ENCODE measurements around the gene LTB4R2.

The LTB4R2 gene

GRCh38 chr14:24293525-24293924, 16.4 kb upstream of the LTB4R2 start:
- Histone ChIP-seq H3K27ac (ENCODE audit: extremely low read depth, low read depth, low read length) (no peak overlapping the region), H3K4me1 (ENCODE audit: control insufficient read depth, insufficient read depth, low read length) (peaks cover 3% of the 10 kb centered on the region; the same call in 1 of the 2 replicates), H3K4me3 (ENCODE audit: low read depth, low read length) (no peak overlapping the region), H3K9me3 (ENCODE audit: control insufficient read depth, insufficient read depth, low read depth, low read length) (no peaks in the 10 kb centered on the region), H3K36me3 (ENCODE audit: control insufficient read depth in 2 of 2, insufficient read depth in 1 of 2, low read length in 2 of 2) (peaks cover 10 to 61% of the 10 kb centered on the region in 2 experiments)
- POLR2A ChIA-PET: interaction anchor here (2.0 kb wide), 1 partner anchor 51 kb away, joined by 8 read pairs; the partner anchor contains the start of gene TINF2
- peak; percentile 64; the same call in 1 of the 2 replicates for TF ChIP-seq ZNF121 (tag by site-specific recombination; IDR thresholded peaks at IDR 0.05)
- TF ChIP-seq ZNF48 (tag by site-specific recombination; IDR thresholded peaks at IDR 0.05): no peak
- TF ChIP-seq ZNF335 (tag by site-specific recombination; conservative IDR thresholded peaks at IDR 0.05): no peak
- no peak for TF ChIP-seq ZNF391 (tag by site-specific recombination; IDR thresholded peaks at IDR 0.05; ENCODE audit: borderline replicate concordance, low read depth)
- no peak for TF ChIP-seq ATF2 (tag by site-specific recombination; IDR thresholded peaks at IDR 0.05; ENCODE audit: low read depth)
- CTCF ChIA-PET: interaction anchor here (1.0 to 1.3 kb wide), 3 partner anchors 20 to 51 kb away, joined by 5 to 6 read pairs (median 6); partner anchors contain the start of gene TINF2

- H3K4me1 ChIP-seq (ENCODE audit: control insufficient read depth, insufficient read depth, low read length): peaks cover 12% of the 10 kb centered on the region
- POLR2A ChIA-PET: interaction anchor here (1.5 to 5.4 kb wide), 3 partner anchors 25 to 82 kb away, joined by 5 to 62 read pairs (median 10); partner anchors contain the start of genes RABGGTA and TINF2
- H3K27ac ChIP-seq (ENCODE audit: extremely low read depth, low read depth, low read length): no peak overlapping the region
- no peak overlapping the region for H3K4me3 ChIP-seq (ENCODE audit: low read depth, low read length)
- no peaks in the 10 kb centered on the region for H3K9me3 ChIP-seq (ENCODE audit: control insufficient read depth, insufficient read depth, low read depth, low read length)
- H3K36me3 ChIP-seq (ENCODE audit: control insufficient read depth in 2 of 2, insufficient read depth in 1 of 2, low read length in 2 of 2): peaks cover 14 to 44% of the 10 kb centered on the region in 2 experiments
- CTCF ChIA-PET: interaction anchor here (0.6 to 5.7 kb wide), 30 partner anchors 8 to 282 kb away, joined by 3 to 133 read pairs (median 5); partner anchors contain the start of genes ADCY4, CIDEB, IPO4 and LTB4R2
- TF ChIP-seq ZNF677 (tag by site-specific recombination; IDR thresholded peaks at IDR 0.05): no peak
- TF ChIP-seq ZNF624 (tag by site-specific recombination; IDR thresholded peaks at IDR 0.05): no peak
- TF ChIP-seq MYNN (tag by site-specific recombination; IDR thresholded peaks at IDR 0.05; ENCODE audit: borderline replicate concordance): no peak
- TF ChIP-seq GLIS2 (tag by site-specific recombination; IDR thresholded peaks at IDR 0.05): peak; percentile 36
- no peak for TF ChIP-seq ZIC2 (tag by site-specific recombination; IDR thresholded peaks at IDR 0.05)
- peak; percentile 91 for TF ChIP-seq ZNF629 (tag by site-specific recombination; IDR thresholded peaks at IDR 0.05)
- no peak for TF ChIP-seq ZNF354C (tag by site-specific recombination; IDR thresholded peaks at IDR 0.05; ENCODE audit: borderline replicate concordance, low read depth)
- no peak for TF ChIP-seq ZBTB10 (tag by site-specific recombination; IDR thresholded peaks at IDR 0.05)
- peak; percentile 47 for TF ChIP-seq ZNF335 (tag by site-specific recombination; conservative IDR thresholded peaks at IDR 0.05)
- 0 out of 2 replicates have a peak, but pooled peaks have one; percentile 15 for TF ChIP-seq ZFP69B (tag by site-specific recombination; IDR thresholded peaks at IDR 0.05)
- TF ChIP-seq IKZF3 (tag by site-specific recombination; IDR thresholded peaks at IDR 0.05): no peak
- TF ChIP-seq WT1 (tag by site-specific recombination; IDR thresholded peaks at IDR 0.05): no peak
- TF ChIP-seq REST (tag by site-specific recombination; IDR thresholded peaks at IDR 0.05): no peak
- TF ChIP-seq ZNF776 (tag by site-specific recombination; IDR thresholded peaks at IDR 0.05; ENCODE audit: borderline replicate concordance): no peak
- TF ChIP-seq ZNF214 (tag by site-specific recombination; IDR thresholded peaks at IDR 0.05; ENCODE audit: borderline replicate concordance): no peak
- TF ChIP-seq KLF8 (tag by site-specific recombination; IDR thresholded peaks at IDR 0.05): no peak
- TF ChIP-seq ZNF391 (tag by site-specific recombination; IDR thresholded peaks at IDR 0.05; ENCODE audit: borderline replicate concordance, low read depth): no peak
- peak; percentile 61; the same call in 1 of the 2 replicates for TF ChIP-seq ZNF639 (tag by site-specific recombination; IDR thresholded peaks at IDR 0.05)
Measured at GRCh38 chr14:24296341-24297157, 13.4 kb upstream of the LTB4R2 start.
